Mesendoderm (in vitro differentiated cells): Measurements from ENCODE around the gene FGF3.
A peak's percentile ranks its signal among the peaks of the same experiment; 100 is the strongest.

ENCODE experiments used
- DNase-seq: peaks from one replicate; pipeline ENCODE4 v3.0.0; 2013
- H2AK5ac ChIP-seq: 2 replicates; pipeline ENCODE4 v1.6.1; 2013; ENCODE audit warnings: low read length, inconsistent platforms
- H2BK120ac ChIP-seq: 2 replicates; pipeline ENCODE4 v1.6.1; 2013; ENCODE audit warnings: low read depth, mild to moderate bottlenecking, low read length, moderate library complexity, mixed read lengths
- H2BK15ac ChIP-seq: replicated peaks from 2 replicates; pipeline ENCODE4 v1.6.1; 2013; ENCODE audit warnings: low read depth, mild to moderate bottlenecking, moderate library complexity
- H2BK5ac ChIP-seq: 2 replicates; pipeline ENCODE4 v1.6.1; 2013; ENCODE audit warnings: low read length, inconsistent platforms
- H3K18ac ChIP-seq: 2 replicates; pipeline ENCODE4 v1.6.1; 2013; ENCODE audit warnings: mild to moderate bottlenecking, low read length, mixed read lengths
- H3K23ac ChIP-seq: one replicate; pipeline ENCODE4 v1.6.1; 2013; ENCODE audit warnings: low read length
- H3K27ac ChIP-seq: 2 replicates; pipeline ENCODE4 v1.5.1; 2013; ENCODE audit warnings: low read depth, mild to moderate bottlenecking, inconsistent platforms, low read length, moderate library complexity
- H3K27me3 ChIP-seq: 2 replicates; pipeline ENCODE4 v1.6.1; 2013; ENCODE audit warnings: low read length, control low read depth, mild to moderate bottlenecking, inconsistent platforms; ENCODE audit not compliant: insufficient read depth, poor library complexity
- H3K36me3 ChIP-seq: 2 replicates; pipeline ENCODE4 v1.6.1; 2013; ENCODE audit warnings: low read length, inconsistent platforms; ENCODE audit not compliant: control insufficient read depth, insufficient read depth
- H3K4ac ChIP-seq: one replicate; pipeline ENCODE4 v1.6.1; 2013; ENCODE audit warnings: low read depth, mild to moderate bottlenecking, low read length, moderate library complexity
- H3K4me1 ChIP-seq: 2 replicates; pipeline ENCODE4 v1.6.1; 2013; ENCODE audit warnings: low read depth, low read length, inconsistent platforms; ENCODE audit not compliant: control insufficient read depth
- H3K4me2 ChIP-seq: 2 replicates; pipeline ENCODE4 v1.6.1; 2013; ENCODE audit warnings: low read length
- H3K4me3 ChIP-seq: 2 replicates; pipeline ENCODE4 v1.5.1; 2013; ENCODE audit warnings: mild to moderate bottlenecking, low read length
- H3K56ac ChIP-seq: one replicate; pipeline ENCODE4 v1.6.1; 2013; ENCODE audit warnings: low read length
- H3K79me1 ChIP-seq: 2 replicates; pipeline ENCODE4 v1.6.1; 2013; ENCODE audit warnings: low read length, inconsistent platforms
- H3K79me2 ChIP-seq: 2 replicates; pipeline ENCODE4 v1.6.1; 2013; ENCODE audit warnings: mild to moderate bottlenecking, low read length; ENCODE audit not compliant: control insufficient read depth, insufficient read depth
- H3K9ac ChIP-seq: 2 replicates; pipeline ENCODE4 v1.6.1; 2013; ENCODE audit warnings: low read length, inconsistent platforms
- H4K5ac ChIP-seq: one replicate; pipeline ENCODE4 v1.6.1; 2013; ENCODE audit warnings: low read length
- H4K8ac ChIP-seq: one replicate; pipeline ENCODE4 v1.6.1; 2013; ENCODE audit warnings: low read depth, mild to moderate bottlenecking, control low read depth, low read length, moderate library complexity
- WGBS: extraction: QIAGEN DNeasy Blood & Tissue Kit; methylation state at CpG from one replicate; pipeline ENCODE4 v1.1.7; 2013; ENCODE audit warnings: low lambda C conversion rate, missing lambda C conversion rate; ENCODE audit not compliant: insufficient coverage; ENCODE audit errors: extremely low coverage; 5-methylcytosine and 5-hydroxymethylcytosine counted together

The FGF3 gene

GRCh38 chr11:69803022-69803421, 16.2 kb downstream of the FGF3 start:
- Histone ChIP-seq H3K4me3 (no peak overlapping the region), H3K23ac (no peak overlapping the region), H3K27ac (no peak overlapping the region), H4K5ac (no peak overlapping the region), H3K36me3 (no peaks in the 10 kb centered on the region), H2BK120ac (no peak overlapping the region), H3K18ac (no peak overlapping the region), H2BK15ac (no peak overlapping the region), H3K4me1 (no peaks in the 10 kb centered on the region), H3K56ac (no peak overlapping the region), H3K9ac (no peak overlapping the region), H2AK5ac (no peak overlapping the region), H3K4ac (no peak overlapping the region), H2BK5ac (no peak overlapping the region), H3K27me3 (no peaks in the 10 kb centered on the region), H3K79me1 (no peaks in the 10 kb centered on the region), H3K79me2 (no peaks in the 10 kb centered on the region), H3K4me2 (no peak overlapping the region), H4K8ac (no peak overlapping the region)
- DNase-seq = no peak
- WGBS = no CpG with 5 or more reads among the region's 2 CpGs

GRCh38 chr11:69802590-69802989, 16.6 kb downstream of the FGF3 start:
- H3K9ac ChIP-seq = no peak overlapping the region
- no peak for DNase-seq
- H3K4ac ChIP-seq = no peak overlapping the region
- H2BK120ac ChIP-seq = no peak overlapping the region
- WGBS = no CpG with 5 or more reads among the region's 1 CpG
- H3K4me2 ChIP-seq = no peak overlapping the region
- no peak overlapping the region for H4K8ac ChIP-seq
- no peaks in the 10 kb centered on the region for H3K27me3 ChIP-seq
- no peaks in the 10 kb centered on the region for H3K36me3 ChIP-seq
- no peak overlapping the region for H3K18ac ChIP-seq
- no peak overlapping the region for H2BK15ac ChIP-seq
- no peaks in the 10 kb centered on the region for H3K79me1 ChIP-seq
- H2BK5ac ChIP-seq = no peak overlapping the region
- no peak overlapping the region for H3K56ac ChIP-seq
- no peak overlapping the region for H3K4me3 ChIP-seq
- H3K4me1 ChIP-seq = no peaks in the 10 kb centered on the region
- no peak overlapping the region for H2AK5ac ChIP-seq
- H3K27ac ChIP-seq = no peak overlapping the region
- no peak overlapping the region for H4K5ac ChIP-seq
- H3K23ac ChIP-seq = no peak overlapping the region
- H3K79me2 ChIP-seq = no peaks in the 10 kb centered on the region

GRCh38 chr11:69801513-69802335, 17.5 kb downstream of the FGF3 start:
- Histone ChIP-seq H3K4me2 (no peak overlapping the region), H2BK15ac (no peak overlapping the region)
- peak; percentile 86 for DNase-seq

GRCh38 chr11:69800278-69800677, 18.9 kb downstream of the FGF3 start:
- H3K9ac ChIP-seq = no peak overlapping the region
- H3K36me3 ChIP-seq = no peaks in the 10 kb centered on the region
- no peak overlapping the region for H3K23ac ChIP-seq
- no peaks in the 10 kb centered on the region for H3K4me1 ChIP-seq
- H3K4ac ChIP-seq = no peak overlapping the region
- H3K18ac ChIP-seq = no peak overlapping the region
- H4K5ac ChIP-seq = no peak overlapping the region
- no peak overlapping the region for H4K8ac ChIP-seq
- H3K27me3 ChIP-seq = no peaks in the 10 kb centered on the region
- no peak for DNase-seq
- H3K4me2 ChIP-seq = no peak overlapping the region
- no peak overlapping the region for H2BK15ac ChIP-seq
- no peak overlapping the region for H3K27ac ChIP-seq
- H3K79me2 ChIP-seq = no peaks in the 10 kb centered on the region
- no peak overlapping the region for H3K56ac ChIP-seq
- no peaks in the 10 kb centered on the region for H3K79me1 ChIP-seq
- H2BK120ac ChIP-seq = no peak overlapping the region
- no peak overlapping the region for H2AK5ac ChIP-seq
- no peak overlapping the region for H3K4me3 ChIP-seq
- no CpG with 5 or more reads among the region's 5 CpGs for WGBS
- no peak overlapping the region for H2BK5ac ChIP-seq

More at GRCh38 chr11:69801513-69802335, 17.5 kb downstream of the FGF3 start:
- Histone ChIP-seq H3K79me1 (no peaks in the 10 kb centered on the region), H3K36me3 (no peaks in the 10 kb centered on the region), H2BK120ac (no peak overlapping the region), H4K5ac (no peak overlapping the region), H3K27me3 (no peaks in the 10 kb centered on the region), H3K27ac (no peak overlapping the region), H2BK5ac (no peak overlapping the region), H3K18ac (no peak overlapping the region), H3K56ac (no peak overlapping the region), H3K4ac (no peak overlapping the region), H4K8ac (no peak overlapping the region), H2AK5ac (no peak overlapping the region), H3K4me3 (no peak overlapping the region), H3K4me1 (no peaks in the 10 kb centered on the region), H3K9ac (no peak overlapping the region), H3K23ac (no peak overlapping the region), H3K79me2 (no peaks in the 10 kb centered on the region)
- WGBS = no CpG with 5 or more reads among the region's 15 CpGs

GRCh38 chr11:69799582-69799981, 19.6 kb downstream of the FGF3 start:
- no CpG with 5 or more reads among the region's 3 CpGs for WGBS
- H2AK5ac ChIP-seq = no peak overlapping the region
- H2BK15ac ChIP-seq = no peak overlapping the region
- H3K79me1 ChIP-seq = no peaks in the 10 kb centered on the region
- H3K27ac ChIP-seq = no peak overlapping the region
- H3K27me3 ChIP-seq = no peaks in the 10 kb centered on the region
- no peak overlapping the region for H3K18ac ChIP-seq
- no peak overlapping the region for H2BK5ac ChIP-seq
- H3K9ac ChIP-seq = no peak overlapping the region
- DNase-seq = peak; percentile 88
- H4K5ac ChIP-seq = no peak overlapping the region
- H3K4me2 ChIP-seq = no peak overlapping the region
- no peak overlapping the region for H2BK120ac ChIP-seq
- H3K23ac ChIP-seq = no peak overlapping the region
- no peak overlapping the region for H3K4ac ChIP-seq
- H3K36me3 ChIP-seq = no peaks in the 10 kb centered on the region
- no peaks in the 10 kb centered on the region for H3K79me2 ChIP-seq
- H4K8ac ChIP-seq = no peak overlapping the region
- no peak overlapping the region for H3K56ac ChIP-seq
- H3K4me3 ChIP-seq = no peak overlapping the region
- no peaks in the 10 kb centered on the region for H3K4me1 ChIP-seq

GRCh38 chr11:69799097-69799496, 20.1 kb downstream of the FGF3 start:
- DNase-seq = no peak
- H3K4me2 ChIP-seq = no peak overlapping the region
- no peak overlapping the region for H3K4ac ChIP-seq
- no peaks in the 10 kb centered on the region for H3K4me1 ChIP-seq
- WGBS = no CpG with 5 or more reads among the region's 3 CpGs
- no peaks in the 10 kb centered on the region for H3K36me3 ChIP-seq
- no peak overlapping the region for H3K27ac ChIP-seq
- no peak overlapping the region for H3K9ac ChIP-seq
- H4K5ac ChIP-seq = no peak overlapping the region
- no peak overlapping the region for H3K4me3 ChIP-seq
- H3K18ac ChIP-seq = no peak overlapping the region
- no peak overlapping the region for H2BK5ac ChIP-seq
- H3K23ac ChIP-seq = no peak overlapping the region
- no peak overlapping the region for H2AK5ac ChIP-seq
- no peak overlapping the region for H4K8ac ChIP-seq
- H3K79me1 ChIP-seq = no peaks in the 10 kb centered on the region
- no peak overlapping the region for H2BK120ac ChIP-seq
- H3K79me2 ChIP-seq = no peaks in the 10 kb centered on the region
- H3K27me3 ChIP-seq = no peaks in the 10 kb centered on the region
- H2BK15ac ChIP-seq = no peak overlapping the region
- H3K56ac ChIP-seq = no peak overlapping the region
